Measurements from ENCODE around the gene CRMP1.

DNA sequence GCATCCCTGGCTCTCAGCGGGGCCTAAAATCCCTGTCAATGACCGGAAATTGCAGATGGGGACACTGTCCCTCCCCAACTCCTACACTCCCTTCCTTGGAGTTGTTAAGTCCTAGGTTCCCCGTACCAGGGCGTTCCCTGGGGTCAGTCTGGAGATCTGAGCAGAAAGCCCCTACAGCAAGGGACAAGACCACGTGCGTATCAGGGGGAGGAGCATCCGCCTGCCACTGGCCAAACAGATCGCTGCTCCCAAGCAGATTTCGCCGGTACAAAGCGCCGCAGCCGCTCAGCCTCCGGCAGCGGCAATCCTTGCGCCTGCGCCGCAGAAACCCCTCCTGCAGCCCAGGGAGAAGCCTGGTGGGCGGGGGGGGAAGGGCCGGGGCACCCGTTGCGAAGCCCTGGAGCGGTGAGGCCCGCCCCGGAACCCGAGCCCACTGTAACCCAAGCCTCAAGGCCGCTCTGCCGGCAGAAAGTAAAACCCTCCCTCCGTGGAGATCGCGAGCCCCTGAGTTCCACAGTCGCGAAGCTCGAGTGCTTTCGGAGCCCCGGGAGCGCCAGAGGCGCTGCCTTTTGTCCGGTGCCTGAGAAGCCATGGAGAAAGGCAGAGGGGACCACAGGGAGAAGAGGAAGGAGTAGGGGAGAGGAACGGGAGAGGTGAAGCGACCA, 2.7 kb downstream of the CRMP1 start:
- TF ChIP-seq, protein P1, sequence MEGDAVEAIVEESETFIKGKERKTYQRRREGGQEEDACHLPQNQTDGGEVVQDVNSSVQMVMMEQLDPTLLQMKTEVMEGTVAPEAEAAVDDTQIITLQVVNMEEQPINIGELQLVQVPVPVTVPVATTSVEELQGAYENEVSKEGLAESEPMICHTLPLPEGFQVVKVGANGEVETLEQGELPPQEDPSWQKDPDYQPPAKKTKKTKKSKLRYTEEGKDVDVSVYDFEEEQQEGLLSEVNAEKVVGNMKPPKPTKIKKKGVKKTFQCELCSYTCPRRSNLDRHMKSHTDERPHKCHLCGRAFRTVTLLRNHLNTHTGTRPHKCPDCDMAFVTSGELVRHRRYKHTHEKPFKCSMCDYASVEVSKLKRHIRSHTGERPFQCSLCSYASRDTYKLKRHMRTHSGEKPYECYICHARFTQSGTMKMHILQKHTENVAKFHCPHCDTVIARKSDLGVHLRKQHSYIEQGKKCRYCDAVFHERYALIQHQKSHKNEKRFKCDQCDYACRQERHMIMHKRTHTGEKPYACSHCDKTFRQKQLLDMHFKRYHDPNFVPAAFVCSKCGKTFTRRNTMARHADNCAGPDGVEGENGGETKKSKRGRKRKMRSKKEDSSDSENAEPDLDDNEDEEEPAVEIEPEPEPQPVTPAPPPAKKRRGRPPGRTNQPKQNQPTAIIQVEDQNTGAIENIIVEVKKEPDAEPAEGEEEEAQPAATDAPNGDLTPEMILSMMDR (IDR thresholded peaks at IDR 0.05; ENCODE audit: borderline replicate concordance, extremely low read depth, low read length, poor library complexity, severe bottlenecking), result no peak
- TF ChIP-seq EZH2 (IDR thresholded peaks at IDR 0.05; ENCODE audit: borderline replicate concordance, low read depth, low read length, severe bottlenecking), result no peak
